RPMI8226 (cell line): ENCODE data around the gene TBL1Y.
"Not testable (repeated sequence)": the region's sequence is repeated elsewhere in the genome, so short reads cannot be mapped to it uniquely, and the experiment has no call there.

Experiments used
- DNase-seq: peaks from one replicate; pipeline ENCODE4 v3.0.0-alpha.2; 2015

Gene TBL1Y

DNA sequence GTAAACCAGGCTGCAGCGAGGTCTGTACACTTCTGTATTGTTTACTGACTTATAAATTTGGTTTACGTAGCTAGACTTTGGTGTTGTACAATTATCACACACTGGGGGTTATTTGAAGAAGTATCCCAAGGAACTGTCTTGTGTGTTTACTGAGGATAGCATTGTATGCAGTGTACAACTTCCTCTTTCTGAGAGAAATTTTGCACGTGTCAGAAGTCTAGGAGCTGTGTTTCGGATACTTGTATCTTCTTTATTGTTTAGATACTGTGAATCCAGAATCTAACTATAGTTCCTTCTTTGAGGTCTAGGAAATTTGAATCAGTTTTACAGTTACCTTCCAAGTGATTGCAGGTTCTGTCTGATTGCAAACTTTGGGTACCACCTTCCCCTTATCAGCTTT, 64.5 kb downstream of the TBL1Y start:
- DNase-seq: no peak

DNA sequence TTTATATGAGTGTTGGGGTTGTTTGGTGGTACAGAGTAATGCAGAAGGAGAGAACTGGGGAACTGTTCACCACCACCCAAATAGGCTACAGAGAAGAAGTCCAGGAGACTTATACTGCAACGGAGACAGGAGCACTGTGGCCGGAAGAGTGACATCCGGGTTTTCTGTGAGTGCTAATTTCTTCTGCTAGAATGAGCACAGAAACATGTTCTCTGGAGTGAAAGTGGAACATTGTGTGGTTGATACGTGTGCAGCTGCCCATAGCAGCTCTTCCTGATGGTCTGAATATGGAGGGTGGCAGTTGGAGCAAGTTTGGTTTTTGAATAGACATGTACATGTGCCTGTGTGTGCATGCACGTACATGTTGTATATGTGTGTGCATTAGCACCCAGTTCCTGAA, 67.3 kb downstream of the TBL1Y start:
- DNase-seq: no peak

DNA sequence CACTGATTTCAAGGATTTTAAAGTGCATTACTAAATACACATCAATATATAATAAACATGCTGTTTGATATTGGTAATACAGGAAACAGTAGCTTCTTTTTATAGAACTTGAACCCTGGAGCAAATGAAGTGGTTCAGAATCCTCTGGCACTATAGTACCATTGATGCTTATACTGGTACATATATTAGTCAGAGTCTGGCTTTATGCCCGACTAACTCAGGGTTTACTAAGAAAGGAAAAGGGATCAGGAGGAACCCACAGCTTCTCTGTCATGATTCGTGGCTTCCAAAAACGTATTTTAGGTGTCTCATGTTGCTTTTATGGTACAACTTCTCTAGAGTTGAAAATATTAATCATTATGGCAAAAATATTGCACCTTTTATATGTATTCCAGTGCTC, 72.7 kb downstream of the TBL1Y start:
- no peak for DNase-seq

DNA sequence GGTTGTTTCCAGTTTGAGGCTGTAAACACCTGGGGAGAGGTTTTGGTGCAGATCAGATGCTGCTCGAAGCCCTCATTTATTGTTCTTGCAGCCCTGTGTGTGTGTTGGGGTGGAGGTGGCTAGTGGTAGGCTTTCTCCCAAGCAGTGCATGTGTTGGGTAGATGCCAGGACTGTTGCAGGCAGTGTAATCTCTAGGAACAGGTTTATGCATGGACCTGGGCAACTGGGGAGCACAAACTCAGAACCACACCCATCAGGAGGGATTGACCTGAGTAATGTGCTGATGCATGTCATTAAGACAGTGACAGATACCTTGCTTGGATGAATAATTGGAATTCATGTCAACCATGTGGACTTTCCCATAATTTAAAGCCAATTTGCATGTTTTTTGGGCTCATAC, 77.3 kb downstream of the TBL1Y start:
- DNase-seq: no peak

DNA sequence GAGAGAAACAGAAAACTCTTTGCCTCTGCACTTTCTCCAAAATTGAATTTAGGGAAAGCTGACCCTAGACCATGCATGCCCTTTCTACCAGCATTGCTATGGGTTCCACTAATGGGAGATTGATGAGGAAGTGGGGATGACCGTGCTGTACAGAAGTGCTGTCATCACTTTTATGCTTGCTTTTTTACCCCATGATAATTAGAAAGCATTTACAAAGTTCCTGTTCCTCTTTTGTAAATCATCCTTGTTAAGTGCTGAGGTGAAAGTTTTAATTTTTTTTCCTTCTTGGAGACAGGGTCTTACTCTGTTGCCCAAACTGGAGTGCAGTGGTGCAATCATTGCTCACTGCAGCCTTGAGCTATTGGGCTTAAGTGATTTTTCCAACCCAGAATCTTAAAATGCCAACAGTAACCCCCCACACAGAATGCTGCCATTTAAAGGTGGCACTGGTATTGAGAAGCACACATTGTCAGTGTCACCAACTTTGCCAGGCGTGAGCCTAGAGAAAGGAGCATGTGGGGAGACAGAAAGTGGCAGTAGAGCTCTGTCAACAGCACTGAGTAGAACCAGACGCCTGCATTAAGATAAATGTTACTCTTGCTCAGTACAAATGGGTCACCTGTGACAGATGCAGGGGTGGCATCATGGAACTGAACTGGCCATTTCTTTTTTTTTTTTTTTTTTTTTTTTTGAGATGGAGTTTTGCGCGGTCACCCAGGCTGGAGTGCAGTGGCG, 79.6 kb downstream of the TBL1Y start:
- no peak for DNase-seq

DNA sequence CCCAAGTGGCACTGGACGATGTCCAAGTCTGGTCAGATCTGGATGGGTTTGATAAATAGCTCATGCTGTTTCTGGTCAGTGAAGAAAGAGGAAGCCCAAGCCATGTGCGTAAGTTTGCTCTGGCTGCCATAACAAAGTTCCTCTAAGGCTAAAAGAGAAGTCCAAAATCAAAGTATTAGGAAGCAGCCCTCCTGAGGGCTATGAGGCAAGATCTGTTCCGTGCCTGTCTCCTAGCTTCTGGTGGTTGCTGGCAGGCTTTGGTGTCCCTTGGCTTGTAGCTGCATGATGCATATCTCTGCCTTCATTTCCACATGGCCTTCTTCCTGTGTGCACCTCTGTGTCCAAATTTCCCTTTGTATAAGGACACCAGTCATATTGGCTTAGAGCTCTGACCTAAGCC, 81.5 kb downstream of the TBL1Y start:
- DNase-seq: no peak

DNA sequence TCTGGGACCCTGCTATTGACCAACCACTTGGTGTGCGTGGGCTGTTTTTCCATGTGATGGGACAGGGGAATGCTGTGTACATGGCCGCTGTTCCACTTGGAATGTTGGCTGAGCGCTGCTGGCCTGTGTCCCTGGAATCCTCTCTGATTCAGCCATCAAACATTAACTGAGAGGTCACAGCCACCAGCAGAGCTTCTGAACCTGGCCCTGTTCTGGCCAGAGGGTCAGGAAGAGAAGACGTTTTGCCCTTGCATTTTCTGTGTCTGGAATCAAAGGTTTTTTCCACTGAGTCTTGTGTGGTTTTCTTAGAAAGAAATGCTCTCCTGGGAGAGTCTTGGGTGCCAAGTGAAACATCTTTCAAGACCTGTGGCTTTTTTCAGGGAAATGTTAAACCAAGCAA, 85.5 kb downstream of the TBL1Y start:
- DNase-seq: no peak

DNA sequence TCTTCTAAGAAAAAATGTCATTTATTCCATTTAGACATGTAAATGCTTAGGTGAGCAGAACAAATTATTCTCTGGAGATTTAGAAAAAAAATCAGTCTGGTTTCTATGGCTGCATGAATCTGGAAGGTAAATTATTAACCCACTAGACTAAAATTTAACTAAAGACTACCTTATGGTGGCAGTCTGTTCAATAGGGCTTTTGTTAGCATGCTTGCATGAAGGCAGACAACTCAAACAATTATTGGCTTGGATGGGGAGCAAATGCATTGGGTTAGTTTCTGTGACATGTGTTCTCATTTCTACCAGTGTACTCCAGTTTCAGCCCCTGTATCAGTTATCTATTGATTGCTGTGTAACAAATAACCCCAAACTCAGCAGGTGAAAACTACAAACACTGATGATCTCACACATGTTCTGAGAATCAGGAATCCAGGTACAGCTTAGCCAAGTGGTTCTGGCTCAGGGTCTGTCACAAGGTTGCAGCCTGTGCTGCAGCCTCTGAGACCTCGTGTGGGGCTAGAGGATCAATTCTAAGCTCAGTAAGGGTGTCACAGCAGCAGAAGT, 87.1 kb downstream of the TBL1Y start:
- DNase-seq: no peak

DNA sequence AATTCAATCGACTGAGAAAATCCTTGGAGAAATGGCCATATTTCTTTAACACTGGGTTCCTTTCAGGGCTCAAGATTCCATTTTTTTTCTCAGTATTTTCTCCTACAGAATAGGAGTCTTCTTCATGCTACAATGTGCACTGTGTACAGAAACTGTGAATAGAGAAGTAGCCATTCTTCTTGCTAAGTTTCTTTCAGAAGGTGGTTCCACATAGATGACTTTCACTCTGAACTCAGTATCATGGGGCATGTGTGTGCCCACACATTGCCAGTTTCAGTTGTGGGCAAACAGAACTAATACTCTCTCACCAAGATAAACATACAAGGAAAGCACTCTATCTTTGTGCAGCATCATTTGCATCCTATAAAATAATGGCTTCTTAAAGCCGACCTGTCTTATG, 89.4 kb downstream of the TBL1Y start:
- no peak for DNase-seq

DNA sequence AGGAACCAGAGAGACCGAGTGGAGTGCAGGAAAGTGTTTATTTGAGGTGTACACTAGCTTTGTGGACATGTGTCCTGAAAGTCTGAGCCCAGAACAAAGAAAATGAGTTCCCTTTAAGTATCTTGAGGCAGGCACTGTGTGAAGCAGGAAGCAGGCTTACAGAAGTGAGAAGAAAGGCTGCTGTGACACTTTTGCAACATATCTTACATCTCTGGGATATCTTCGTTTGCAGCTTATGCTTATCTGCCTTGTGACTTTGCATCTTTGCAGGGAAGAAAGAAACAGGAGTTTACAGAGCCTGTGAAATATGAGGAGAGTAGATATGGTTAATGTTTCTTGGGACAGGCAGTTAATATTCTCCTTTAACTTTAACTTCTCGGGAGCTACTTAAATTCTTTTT, 92.1 kb downstream of the TBL1Y start:
- no peak for DNase-seq

DNA sequence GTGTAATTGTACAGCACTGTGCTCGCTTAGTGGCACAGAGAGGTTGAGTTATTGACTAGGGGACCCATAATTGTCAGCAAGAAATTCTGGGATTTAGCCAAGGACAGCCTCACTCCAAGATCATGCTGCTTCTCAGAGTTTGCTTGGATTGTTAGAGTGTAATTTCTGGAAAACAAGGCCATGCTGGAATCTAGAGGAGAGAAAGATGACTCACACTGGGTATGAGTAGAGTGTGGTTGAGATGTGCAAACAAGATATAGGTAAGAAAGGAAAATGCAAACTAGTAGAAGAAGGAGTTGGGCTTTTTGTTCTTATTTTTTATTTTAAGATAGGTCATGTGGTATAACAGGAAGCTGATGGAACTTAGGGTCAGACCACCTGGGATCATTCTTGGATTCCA, 97.4 kb downstream of the TBL1Y start:
- DNase-seq: no peak

DNA sequence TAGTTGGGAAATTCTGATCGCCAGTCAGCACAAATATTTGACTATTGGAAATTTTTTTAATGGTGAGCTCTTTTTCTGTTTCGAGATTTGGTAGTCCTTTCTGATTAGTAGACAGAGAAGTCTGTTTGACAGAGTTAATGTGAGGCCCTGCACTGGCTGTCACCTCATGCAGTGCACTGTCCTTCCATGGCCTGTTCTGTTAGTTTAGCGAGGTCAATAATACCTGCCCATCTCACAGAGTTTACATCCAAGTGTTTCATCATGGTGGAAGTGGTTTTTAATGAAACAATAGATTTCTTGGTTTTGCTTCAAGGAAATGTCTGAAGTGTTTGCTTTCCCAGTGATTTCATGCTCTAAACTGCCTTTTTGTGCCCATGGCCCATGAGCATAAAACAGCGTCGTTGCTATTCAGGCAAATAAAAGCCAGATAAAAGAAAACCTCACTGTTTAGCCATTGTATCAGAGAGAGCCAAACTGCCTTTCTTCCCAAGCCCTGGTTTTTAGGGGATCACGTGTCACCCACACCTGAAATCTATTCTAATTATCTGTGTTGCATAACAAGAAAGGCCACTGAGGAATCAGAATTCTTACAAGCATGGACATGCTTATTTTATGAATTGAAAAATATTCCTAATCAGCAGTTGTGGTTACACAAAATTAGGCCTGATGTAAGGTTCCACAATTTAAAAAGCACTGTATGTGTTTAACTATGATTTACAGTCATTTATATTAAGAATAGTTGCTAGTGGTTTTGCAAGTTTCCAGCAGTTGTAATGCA, 98.3 kb downstream of the TBL1Y start:
- no peak for DNase-seq

DNA sequence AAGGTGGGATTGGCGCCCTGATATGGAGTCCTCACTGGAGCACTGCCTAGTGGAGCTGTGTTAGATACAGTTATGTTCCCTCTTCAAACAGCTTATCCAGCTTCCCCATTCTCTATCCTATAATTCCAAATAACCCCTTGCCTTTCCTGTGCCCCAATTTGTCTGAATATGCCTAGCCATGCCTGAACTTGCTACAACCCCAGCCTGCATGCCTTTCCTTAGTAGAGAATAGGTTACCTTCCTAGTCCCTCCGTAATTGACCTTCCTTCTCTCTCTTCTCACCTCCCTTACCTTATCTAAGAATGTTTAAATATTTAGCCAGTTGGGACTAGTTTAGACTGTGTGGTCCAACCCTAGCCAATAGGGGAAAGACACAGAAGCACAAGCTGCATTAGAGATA, 102.6 kb downstream of the TBL1Y start:
- no peak for DNase-seq

DNA sequence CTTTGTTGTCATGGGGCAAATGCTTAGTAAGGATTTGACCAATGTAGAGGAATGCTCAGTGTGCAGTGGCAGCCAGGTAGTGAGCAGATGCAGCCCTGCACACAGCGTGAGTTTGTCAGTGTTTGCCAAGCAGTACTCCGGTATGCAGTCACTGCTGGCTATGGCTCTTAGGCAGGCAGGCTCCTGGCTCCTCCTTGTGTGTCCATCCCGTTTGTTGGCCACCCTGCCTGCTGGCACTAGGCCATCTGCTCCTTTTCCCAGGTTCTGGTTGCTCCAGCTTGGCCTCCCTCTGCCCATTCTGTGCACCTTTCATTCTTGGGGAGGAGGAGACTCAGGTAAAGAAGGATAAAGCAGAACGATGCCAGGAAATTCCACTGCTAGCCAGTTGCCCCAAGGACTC, 106.0 kb downstream of the TBL1Y start:
- DNase-seq: no peak

DNA sequence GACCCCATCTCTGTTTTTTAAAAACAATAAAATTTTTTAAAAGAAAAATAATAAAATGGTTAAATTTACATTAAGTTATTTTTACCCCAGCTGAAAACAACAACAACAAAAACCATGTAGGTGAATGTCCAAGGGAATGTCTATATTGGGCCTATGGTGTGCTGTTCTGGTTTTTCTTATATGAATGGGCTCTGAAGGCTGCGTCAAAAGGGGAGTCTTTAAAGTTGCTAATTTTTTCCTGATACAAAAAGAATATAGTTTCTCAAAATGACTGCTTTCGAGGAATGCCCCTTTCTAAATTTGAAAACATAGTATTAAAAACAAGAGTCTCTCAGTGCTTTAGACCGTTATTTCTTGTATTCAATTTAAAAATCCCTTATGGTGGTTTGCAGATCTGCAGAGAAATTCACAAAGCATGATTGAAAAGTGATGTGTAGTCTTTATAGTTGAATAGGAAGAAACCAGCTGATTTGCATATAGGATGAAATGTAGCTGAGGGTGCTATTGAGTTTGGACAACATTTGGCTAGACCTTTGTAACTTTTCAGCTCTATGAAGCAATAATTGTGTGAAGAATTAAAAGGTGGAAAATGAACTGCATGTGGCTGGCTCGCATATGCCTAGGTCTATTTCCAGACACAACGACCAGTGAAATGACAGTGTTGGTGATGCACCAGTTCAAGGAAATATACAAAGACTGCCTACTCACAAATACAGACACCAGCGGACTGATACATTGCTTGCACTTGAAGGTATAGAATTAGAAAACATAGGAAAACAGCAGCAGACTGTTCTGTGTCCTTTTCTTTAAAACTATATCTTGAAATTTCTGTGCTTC, 107.0 kb downstream of the TBL1Y start:
- no peak for DNase-seq

DNA sequence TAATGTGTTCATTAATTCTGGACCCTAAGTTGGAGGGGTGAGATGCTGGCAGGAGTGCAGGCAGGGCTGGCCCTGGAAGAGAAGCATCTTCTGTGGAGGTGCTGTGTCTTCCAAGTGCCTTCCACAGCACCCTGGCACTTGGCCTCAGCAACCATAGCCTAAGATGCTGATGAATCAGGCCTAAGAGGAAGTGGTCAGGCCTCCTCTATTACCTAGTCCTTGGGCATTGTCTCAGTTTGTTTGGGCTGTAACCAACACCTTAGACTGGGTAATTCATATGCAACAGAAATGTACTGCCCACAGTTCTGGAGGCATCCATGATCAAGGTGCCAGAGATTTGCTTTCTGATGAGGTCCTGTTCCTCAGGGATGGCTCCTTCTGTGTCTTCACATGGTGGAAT, 128.5 kb downstream of the TBL1Y start:
- DNase-seq: no peak

DNA sequence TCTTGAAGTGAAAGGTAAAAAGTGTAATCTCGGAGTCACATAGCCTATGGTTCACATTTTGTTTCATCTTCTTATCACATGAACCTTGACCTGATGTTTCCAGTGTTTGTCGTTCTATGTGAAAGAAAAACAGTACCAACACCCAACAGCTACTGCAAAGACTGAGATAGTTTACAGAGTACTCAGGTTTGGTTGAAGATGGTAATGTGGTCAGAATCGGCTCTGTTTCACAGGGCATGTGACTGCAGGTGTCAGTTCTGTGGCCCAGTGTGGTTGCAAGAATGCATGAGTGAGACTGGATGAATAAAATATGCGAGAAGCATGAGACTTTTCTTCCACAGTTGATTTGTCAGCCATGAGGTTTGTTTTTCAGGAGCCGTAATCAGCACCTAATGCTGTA, 130.2 kb downstream of the TBL1Y start:
- DNase-seq: no peak

DNA sequence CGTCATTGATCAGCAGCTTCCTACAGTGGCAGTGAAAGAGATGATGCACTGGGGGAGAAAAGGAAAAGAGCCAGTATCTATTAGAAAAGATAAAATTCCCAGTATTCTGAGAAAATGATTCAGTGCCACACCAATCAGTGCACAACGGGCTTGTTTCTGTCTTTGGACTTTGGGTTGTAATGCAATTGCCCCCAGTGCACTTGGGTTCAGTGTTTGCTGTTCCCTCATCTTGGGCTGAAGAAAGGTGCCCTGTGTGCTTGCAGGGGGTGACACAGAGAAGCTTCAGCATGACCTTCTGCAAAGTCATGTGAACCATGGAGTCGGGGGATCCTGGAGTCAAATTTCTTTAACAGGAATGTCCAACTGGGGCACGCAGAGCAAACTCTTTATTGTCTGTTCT, 131.5 kb downstream of the TBL1Y start:
- no peak for DNase-seq

DNA sequence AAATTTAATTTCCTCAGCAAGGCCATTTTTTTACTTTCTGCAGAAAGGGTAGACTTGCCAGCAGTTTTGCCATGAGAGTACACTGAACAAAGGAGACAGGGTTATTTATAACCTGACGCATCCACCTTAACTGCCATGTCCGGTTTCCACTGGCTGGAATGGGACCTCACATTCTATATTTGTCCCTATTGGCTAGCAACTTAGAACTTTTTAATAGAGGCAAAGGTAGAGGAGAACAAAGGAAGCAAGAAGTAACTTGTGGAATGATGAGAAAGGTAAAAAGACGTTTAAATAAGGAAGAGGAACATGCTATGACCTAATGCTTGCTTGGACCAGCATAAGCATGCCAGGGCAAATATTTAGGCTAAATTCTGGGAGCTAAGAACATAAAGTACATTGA, 142.0 kb downstream of the TBL1Y start:
- not testable (repeated sequence) for DNase-seq

DNA sequence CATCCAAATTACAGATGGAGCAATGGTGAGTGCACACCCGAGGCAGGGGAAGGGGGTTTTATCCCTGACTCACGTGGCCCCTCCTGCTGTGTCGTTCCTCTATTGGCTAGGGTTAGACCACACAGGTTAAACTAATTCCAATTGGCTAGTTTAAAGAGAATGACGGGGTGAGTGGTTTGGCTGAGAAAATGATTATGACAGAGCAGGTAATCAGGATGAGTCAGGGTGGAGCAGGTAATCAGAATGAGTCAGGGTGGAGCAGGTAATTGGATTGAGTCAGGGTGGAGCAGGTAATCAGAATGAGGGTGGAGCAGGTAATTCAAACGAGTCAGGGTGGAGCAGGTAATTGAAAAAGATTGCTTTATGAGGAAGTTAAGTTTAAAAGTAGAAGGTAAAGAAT, 146.4 kb downstream of the TBL1Y start:
- no peak for DNase-seq

DNA sequence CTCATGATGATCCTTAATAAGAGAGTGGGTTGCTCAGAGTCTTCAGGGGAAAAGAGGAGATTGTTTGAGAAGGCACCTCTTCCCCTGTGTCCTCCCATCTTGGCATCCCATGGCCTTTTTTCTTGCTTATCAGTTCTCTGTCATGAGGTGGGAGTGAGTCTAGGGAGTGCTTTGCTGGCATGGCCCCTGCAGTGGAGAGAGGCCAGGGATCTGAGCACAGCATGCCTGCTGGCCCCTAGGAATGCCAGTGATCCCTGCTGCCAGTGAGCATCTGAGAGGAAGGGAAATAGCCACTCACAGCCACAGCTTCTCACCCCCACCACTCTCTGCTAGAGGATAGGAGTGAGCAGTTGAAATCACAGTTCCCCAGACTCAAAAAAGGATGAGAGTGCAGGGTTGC, 168.2 kb downstream of the TBL1Y start:
- DNase-seq: no peak

DNA sequence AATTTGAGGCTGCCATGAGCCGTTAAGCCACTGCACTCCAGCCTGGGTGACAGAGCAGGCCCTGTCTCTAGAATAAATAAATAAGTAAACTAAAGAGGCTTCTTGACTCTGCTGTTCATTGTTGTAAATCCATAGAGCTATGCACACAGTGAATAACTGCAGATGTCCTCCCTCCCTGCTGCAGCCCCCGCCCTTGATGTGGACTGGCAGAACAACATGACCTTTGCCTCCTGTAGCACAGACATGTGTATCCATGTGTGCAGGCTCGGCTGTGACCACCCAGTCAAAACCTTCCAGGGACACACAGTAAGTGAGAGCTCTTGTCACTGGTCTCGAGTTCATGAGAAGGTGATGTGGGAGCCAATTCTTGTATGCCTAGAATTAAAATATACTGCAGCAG, 170.1 kb downstream of the TBL1Y start:
- DNase-seq: not testable (repeated sequence)

DNA sequence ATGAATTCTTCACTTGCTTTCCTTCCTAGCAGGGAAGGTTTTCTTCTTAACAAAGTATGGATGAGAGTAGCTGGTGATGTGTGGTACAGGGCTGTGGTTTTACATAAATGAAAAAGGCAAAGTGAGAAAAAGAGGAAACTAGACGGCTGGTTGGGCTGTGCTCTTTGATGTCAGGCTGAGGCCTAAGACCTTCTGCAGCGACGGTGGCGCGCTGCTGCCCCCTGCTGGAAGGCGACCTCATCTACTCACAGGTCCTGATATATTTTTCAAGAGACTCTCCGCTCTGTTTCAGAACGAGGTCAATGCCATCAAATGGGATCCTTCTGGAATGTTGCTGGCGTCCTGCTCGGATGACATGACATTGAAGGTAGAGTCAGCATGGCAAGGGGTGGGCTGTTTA, 175.1 kb downstream of the TBL1Y start:
- DNase-seq: peak; percentile 61

DNA sequence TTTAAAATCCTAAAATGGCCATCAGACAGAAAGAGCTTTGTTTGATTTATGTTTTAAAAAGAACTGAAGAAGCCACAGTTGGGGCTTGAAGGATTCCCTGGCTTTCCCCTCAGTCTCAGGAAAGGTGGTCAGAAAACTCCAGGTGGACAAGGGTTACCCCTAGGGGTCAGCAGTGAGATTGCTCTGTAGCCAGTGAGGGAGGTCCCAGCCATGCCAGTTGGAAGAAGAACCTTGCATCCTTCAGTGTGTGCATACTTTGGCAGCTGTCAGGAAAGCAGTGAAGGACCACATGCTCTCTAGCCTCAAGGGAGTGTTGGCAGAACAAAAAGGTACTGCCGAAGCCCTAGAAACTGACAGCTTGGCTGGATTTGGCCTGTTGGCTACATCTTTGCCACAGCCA, 182.3 kb downstream of the TBL1Y start:
- DNase-seq: no peak
